Measurements from ENCODE around the gene POLG.

Gene POLG

DNA sequence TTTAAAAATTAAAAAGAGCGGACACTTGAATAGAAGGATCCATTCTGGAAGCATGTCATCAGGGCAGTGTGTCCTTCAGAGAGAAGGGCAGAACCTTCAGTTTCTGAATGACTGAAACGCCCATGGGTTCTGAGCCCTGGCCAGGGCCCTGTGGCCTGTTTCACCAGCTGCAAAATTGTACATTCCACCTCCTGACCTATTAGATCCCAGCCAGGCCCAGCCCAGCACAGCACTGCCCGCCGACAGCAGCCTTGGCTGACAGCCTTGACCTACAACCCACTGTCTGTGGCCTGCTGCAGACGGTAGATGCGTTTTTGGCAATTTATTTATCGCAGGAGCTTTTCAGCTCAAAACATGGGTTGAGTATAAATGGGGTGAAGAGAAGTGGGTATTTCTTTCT lies 5.9 kb upstream of the POLG start:
- Histone ChIP-seq H3K9me3 (ENCODE audit: insufficient read depth, low read length, severe bottlenecking) (no peaks in the 10 kb centered on the region), H4K20me1 (ENCODE audit: insufficient read depth, low read length) (no peaks in the 10 kb centered on the region), H3K4me3 (ENCODE audit: low read depth in 1 of 2, low read length in 2 of 2) (no peak overlapping the region), H3K36me3 (ENCODE audit: insufficient read depth, low read length) (no peaks in the 10 kb centered on the region), H3K27me3 (ENCODE audit: insufficient read depth, low read length, poor library complexity) (no peaks in the 10 kb centered on the region), H2AFZ (ENCODE audit: low read depth, low read length) (no peak overlapping the region), H3K9ac (ENCODE audit: low read depth, low read length) (no peak overlapping the region), H3K27ac (ENCODE audit: low read length) (peak overlapping the region; percentile 50; the same call in 1 of the 2 replicates), H3K79me2 (ENCODE audit: insufficient read depth, low read length) (no peaks in the 10 kb centered on the region), H3K4me1 (ENCODE audit: insufficient read depth, low read length) (peaks cover 31% of the 10 kb centered on the region), H3K4me2 (ENCODE audit: insufficient read depth, low read length) (no peak overlapping the region)
- ATAC-seq (ENCODE audit: insufficient read depth, low read depth), result no peak
- TF ChIP-seq CTCF (IDR thresholded peaks at IDR 0.05; ENCODE audit: borderline replicate concordance, extremely low read depth, low read length, poor library complexity, severe bottlenecking), result no peak
- no peak for TF ChIP-seq EZH2 (IDR thresholded peaks at IDR 0.05; ENCODE audit: borderline replicate concordance, low read depth, low read length, severe bottlenecking)
- DNase-seq, result no peak

GRCh38 chr15:89338036-89338435 lies 3.4 kb upstream of the POLG start:
- Histone ChIP-seq H2AFZ (ENCODE audit: low read depth, low read length) (peak overlapping the region; percentile 44; the same call in 1 of the 2 replicates), H3K9me3 (ENCODE audit: insufficient read depth, low read length, severe bottlenecking) (no peaks in the 10 kb centered on the region), H4K20me1 (ENCODE audit: insufficient read depth, low read length) (peaks cover 13% of the 10 kb centered on the region), H3K36me3 (ENCODE audit: insufficient read depth, low read length) (peaks cover 12% of the 10 kb centered on the region), H3K4me3 (ENCODE audit: low read depth in 1 of 2, low read length in 2 of 2) (no peak overlapping the region), H3K9ac (ENCODE audit: low read depth, low read length) (peak overlapping the region; percentile 88; the same call in 1 of the 2 replicates), H3K4me2 (ENCODE audit: insufficient read depth, low read length) (no peak overlapping the region), H3K27ac (ENCODE audit: low read length) (peak overlapping the region; percentile 97), H3K79me2 (ENCODE audit: insufficient read depth, low read length) (peaks cover 16% of the 10 kb centered on the region), H3K4me1 (ENCODE audit: insufficient read depth, low read length) (peaks cover 47% of the 10 kb centered on the region), H3K27me3 (ENCODE audit: insufficient read depth, low read length, poor library complexity) (no peaks in the 10 kb centered on the region)
- DNase-seq (no peak), ATAC-seq (ENCODE audit: insufficient read depth, low read depth) (no peak)
- TF ChIP-seq CTCF (IDR thresholded peaks at IDR 0.05; ENCODE audit: borderline replicate concordance, extremely low read depth, low read length, poor library complexity, severe bottlenecking) (no peak), EZH2 (IDR thresholded peaks at IDR 0.05; ENCODE audit: borderline replicate concordance, low read depth, low read length, severe bottlenecking) (no peak)

GRCh38 chr15:89335298-89336041 lies 846 bp upstream of the POLG start:
- Histone ChIP-seq H3K27ac (ENCODE audit: low read length) (peak overlapping the region; percentile 97), H3K79me2 (ENCODE audit: insufficient read depth, low read length) (peaks cover 41% of the 10 kb centered on the region), H3K4me1 (ENCODE audit: insufficient read depth, low read length) (peaks cover 72% of the 10 kb centered on the region), H3K4me2 (ENCODE audit: insufficient read depth, low read length) (peak overlapping the region; percentile 73), H3K9me3 (ENCODE audit: insufficient read depth, low read length, severe bottlenecking) (no peaks in the 10 kb centered on the region), H3K9ac (ENCODE audit: low read depth, low read length) (peak overlapping the region; percentile 88), H3K27me3 (ENCODE audit: insufficient read depth, low read length, poor library complexity) (no peaks in the 10 kb centered on the region), H3K4me3 (ENCODE audit: low read depth in 1 of 2, low read length in 2 of 2) (peak overlapping the region; percentile 13 to 61; a peak in 3 of 4 replicates), H2AFZ (ENCODE audit: low read depth, low read length) (peak overlapping the region; percentile 62), H4K20me1 (ENCODE audit: insufficient read depth, low read length) (peaks cover 36% of the 10 kb centered on the region), H3K36me3 (ENCODE audit: insufficient read depth, low read length) (peaks cover 37% of the 10 kb centered on the region)
- DNase-seq, result peak; percentile 89
- peak; percentile 59 for ATAC-seq (ENCODE audit: insufficient read depth, low read depth)
- TF ChIP-seq CTCF (IDR thresholded peaks at IDR 0.05; ENCODE audit: borderline replicate concordance, extremely low read depth, low read length, poor library complexity, severe bottlenecking) (no peak), EZH2 (IDR thresholded peaks at IDR 0.05; ENCODE audit: borderline replicate concordance, low read depth, low read length, severe bottlenecking) (no peak)
